DMS 273 treated with DMSO at 0.1 percent for 48 hours (cell line): Measurements from ENCODE around the gene DKKL1.
"Not testable (repeated sequence)": the region's sequence is repeated elsewhere in the genome, so short reads cannot be mapped to it uniquely, and the experiment has no call there.

ENCODE experiments used
- DNase-seq: peaks from one replicate; lab custom pipeline; 2025; lab: John Stamatoyannopoulos, UW

Gene DKKL1

DNA sequence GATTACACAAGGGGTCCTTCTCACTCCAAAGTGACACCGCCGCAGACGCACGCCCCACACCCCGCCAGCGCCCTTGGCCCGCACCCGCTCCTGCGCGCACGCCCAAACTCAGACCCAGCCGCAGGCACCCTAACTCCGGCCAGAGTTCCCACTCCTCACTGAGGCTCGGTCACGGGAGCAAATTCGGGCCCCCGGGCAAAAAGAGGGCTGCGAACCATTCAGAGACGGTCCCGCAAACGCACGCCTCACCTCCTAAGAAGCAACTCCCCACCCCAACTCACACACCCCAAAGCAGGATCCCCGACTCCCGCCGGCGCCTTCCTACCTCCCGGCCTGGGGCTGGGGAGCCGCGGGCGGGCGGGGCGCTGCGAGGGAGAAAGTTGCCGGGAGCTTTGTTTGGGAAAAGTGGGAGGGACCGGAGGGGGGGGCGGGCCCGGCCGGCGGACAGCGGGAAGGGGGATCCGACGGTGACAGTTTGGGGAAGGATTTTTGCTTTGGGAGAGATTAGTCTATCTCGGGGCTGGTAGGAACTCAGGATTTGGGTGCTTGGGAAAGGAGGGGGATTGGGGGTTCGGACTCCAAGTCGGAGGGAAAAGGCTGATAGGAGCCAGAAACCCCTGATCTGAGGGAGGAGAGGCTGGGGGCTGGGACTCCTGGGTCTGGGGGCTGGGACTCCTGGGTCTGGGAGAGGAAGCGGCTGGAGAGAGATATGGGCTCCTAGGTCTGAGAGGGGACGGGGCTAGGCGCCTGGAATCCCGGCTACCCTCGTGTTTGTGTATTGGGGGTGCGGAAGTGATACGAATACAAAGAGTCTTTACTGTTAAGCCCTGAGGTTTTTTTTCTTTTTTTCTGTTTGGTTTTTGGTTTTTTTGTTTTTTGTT, 1.4 kb upstream of the DKKL1 start, which contains the start of gene TEAD2:
Gene TEAD2, minus strand, starts transcription at position 369 of the 881 bp plus-strand sequence. CDS start 2,341 bp downstream, outside the sequence.
- DNase-seq = peak; percentile 39

DNA sequence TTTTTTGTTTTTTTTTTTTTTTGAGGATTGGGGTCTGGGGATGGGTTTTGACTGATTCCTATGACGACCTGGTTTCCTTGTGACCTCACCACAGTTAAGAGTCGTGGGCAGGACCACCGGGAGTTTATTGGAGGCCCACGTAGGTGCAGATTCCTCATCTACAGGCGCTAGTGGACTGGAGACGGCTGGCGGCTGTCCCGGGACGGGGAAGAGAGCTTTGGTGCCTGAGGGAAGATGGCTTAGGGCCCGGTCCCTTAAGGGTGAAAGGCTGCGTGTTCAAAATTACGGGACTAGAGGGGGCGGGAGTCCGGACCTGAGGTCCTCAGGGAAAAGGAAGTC, 779 bp upstream of the DKKL1 start:
- no peak for DNase-seq

DNA sequence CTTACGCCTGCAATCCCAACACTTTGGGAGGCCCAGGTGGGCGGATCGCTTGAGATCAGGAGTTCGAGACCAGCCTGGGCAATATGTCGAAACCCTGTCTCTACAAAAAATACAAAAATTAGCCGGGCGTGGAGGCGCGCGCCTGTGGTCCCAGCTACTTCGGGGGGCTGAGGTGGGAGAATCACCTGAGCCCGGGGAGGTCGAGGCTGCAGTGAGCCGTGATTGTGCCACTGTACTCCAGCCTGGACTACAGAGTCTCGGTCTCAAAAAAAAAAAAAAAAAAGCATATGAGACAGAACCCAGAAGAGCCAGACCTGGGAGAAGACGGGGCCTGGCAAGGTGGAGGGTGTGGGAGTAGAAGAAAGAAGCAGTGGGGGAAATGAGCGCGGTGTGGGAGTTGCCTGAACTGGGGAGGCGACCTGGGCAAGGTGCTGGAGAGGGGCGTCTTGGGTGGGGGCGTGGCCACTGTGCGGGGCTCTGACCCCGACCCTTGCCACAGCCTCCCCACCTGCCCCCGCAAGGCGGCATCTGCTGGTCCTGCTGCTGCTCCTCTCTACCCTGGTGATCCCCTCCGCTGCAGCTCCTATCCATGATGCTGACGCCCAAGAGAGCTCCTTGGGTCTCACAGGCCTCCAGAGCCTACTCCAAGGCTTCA, 533 bp downstream of the DKKL1 start:
- DNase-seq = no peak

DNA sequence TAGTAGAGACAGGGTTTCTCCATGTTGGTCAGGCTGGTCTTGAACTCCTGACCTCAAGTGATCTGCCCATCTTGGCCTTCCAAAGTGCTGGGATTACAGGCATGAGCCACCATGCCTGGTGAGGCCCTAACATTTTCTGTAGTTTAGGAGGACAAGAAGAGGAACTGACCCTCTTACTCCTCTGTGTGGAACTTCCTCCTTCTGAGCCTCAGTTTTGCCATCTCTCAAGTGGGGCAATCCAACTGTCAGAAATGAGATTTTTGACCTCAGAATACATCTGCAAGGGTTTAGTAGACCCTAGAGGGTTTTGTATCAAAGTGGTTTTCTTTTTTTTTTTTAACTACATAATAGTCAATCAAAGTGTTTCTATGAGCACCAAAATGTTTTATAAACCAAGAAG, 2.4 kb downstream of the DKKL1 start:
- no peak for DNase-seq

DNA sequence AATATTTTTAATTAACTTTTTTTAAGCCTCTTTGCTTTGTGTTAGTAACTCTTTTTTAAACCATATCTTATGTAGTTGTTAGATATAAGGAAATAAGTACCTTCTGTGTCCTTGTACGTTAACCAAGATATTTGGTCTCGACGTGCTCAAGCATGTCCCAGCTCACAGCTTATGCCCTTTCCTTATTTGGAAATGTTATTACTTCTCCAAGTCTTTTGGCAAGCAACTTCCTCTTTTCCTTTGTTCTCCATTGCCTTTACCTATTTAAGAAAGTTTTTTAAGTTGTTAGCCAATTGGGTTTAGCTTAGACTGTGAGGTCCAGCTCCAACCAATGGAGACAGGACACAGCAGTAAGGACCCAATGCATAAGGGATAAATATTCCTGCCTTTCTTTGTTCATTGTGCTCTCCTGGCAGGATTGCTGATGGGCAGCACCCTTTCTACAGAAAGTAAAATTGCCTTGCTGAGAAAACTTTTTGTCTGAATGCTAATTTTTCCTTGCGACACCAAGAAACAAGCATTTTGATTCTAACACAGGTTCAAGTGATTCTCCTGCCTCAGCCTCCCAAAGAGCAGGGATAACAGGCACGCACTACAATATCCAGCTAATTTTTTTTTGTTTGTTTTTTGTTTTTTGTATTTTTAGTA, 5.2 kb downstream of the DKKL1 start:
- no peak for DNase-seq

DNA sequence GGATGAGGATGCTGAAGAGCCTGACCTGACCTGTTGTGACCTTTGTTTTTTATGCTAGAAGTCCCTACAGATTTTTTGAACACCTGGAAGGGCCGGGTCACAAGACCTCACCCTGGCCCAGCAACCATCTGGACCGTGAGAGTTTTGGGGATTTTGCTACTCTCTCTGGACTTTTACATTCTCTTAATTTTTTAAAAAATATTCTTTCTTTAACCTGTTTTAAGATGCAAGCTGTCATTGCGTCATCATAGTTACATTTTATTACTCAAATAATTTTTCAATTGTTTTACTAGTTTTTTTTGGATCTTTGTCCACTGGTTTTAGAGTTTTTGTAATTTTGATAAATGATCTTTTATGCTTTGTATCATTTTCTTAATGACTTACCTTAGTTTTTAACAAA, 7.5 kb downstream of the DKKL1 start:
- no peak for DNase-seq

DNA sequence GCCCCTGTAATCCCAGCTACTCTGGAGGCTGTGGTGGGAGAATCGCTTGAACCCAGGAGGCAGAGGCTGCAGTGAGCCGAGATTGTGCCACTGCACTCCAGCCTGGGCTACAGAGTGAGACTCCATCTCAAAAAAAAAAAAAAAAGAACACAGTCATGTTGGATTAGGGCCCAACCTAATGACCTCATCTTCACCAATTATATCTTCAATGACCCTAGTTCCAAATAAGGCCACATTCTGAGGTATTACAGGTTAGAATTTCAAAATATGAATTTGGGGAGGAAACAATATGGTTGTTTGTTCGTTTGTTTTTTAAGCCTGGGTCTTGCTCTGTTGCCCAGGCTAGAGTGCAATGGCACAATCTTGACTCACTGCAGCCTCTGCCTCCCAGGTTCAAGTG, 9.5 kb downstream of the DKKL1 start:
- not testable (repeated sequence) for DNase-seq

DNA sequence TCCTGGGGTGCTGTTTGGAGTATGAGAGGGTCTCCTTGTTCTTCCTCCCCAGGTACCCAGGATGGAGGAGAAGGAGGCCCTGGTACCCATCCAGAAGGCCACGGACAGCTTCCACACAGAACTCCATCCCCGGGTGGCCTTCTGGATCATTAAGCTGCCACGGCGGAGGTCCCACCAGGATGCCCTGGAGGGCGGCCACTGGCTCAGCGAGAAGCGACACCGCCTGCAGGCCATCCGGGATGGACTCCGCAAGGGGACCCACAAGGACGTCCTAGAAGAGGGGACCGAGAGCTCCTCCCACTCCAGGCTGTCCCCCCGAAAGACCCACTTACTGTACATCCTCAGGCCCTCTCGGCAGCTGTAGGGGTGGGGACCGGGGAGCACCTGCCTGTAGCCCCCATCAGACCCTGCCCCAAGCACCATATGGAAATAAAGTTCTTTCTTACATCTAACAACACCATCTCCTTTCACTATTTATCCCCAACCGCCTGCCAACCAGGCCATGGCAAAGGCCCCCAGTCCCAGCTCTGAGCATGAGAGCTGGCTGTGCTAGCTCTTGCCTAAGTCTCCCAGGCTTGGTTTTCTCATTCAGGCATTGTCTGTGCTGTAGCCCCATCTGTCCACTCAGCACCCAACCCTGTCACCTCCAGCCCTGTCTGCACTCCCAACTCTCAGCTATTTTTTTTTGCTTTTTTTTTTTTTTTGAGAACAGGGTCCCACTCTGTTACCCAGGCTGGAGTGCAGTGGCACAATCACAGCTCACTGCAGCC, 11.2 kb downstream of the DKKL1 start:
- no peak for DNase-seq

DNA sequence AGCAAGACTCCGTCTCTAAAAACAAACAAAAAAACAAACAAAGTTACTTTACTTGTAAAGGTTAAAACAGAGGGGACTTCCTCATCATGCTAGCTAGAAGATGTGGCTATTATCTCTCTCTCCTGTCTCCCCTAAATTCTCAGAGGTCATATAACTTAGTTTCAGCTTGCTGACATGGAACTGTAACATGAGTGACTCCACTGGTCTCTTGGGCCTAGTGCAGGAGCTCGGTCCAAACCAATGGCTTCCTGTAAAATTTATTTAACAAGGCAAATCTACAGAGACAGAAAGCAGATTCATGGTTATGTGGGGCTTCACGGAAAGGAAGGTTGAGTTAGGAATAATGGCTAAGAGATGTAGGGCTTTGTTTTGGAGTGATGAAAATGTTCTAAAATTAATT, 14.8 kb downstream of the DKKL1 start:
- no peak for DNase-seq

DNA sequence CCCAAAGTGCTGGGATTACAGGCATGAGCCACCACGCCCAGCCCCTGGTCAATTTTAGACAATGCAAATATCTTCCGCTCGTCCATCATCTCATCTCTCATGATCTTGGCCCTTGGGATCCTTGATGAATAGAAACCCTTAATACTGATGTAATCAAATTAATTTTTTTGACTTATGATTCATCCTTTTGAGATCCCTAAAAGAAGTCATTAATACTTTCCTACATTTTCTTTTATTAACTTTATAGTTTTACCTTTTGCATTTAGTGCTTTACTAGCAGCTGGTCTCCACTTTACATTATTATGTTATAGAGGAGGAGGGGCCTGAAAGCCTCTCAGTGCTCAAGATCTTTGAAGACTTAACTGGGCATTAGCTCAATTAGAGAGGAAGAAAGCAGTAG, 16.7 kb downstream of the DKKL1 start:
- no peak for DNase-seq

DNA sequence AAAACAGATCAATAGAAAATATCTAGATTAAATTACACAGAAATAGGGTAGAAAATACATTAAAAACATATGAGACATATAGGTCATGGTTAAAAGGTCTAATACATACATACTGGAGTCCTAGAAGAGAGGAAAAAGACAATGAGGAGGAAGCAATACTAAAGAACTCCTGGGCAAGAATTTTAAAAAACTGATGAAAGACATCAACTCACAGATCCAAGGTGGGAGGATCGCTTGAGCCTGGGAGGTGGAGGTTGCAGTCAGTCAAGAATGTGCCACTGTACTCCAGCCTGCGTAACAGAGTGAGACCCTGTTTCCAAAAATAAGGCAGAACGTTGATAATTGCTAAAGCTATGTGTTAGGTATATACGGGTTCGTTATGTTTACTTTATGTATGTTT, 19.0 kb downstream of the DKKL1 start:
- no peak for DNase-seq

DNA sequence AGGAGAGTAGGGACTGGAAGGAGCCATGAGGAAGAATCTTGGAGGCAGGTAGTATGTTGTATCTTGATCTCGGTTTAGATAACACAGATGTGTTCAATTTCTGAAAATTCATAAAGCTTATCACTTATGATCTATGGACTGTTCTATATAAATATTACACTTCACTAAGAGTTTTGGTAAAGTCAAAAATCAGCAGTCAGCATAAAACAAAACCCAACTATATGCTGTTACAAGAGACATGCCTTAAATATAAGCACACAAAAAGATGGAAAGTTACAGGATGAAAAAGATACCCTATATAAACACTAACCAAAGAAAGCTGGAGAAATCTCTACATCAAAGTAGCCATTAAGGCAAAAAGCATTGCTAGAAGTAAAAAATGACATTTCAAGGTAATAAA, 19.9 kb downstream of the DKKL1 start:
- DNase-seq = no peak

DNA sequence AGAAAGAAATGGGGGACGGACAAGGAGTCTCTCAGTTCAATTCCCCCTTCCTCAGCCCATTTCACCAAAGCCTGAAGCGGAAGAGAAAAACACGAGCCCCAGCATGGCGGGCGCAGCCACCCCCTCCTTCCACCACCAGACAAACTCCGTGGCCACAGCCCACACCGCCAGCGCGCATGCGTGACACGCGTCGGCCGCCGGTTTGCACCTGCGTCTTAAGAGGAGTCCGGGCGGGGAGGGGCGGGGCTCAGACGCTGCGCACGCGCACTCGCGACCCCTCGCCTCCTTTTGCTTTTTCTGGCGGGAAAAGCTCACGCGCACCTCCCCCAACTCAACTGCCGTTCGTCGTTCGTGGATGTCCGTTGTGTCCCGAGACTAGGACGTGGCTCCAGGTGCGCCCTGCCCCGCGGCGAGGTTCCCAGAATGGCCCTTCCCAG, 24.3 kb downstream of the DKKL1 start, which contains the start of gene KASH5:
Gene KASH5, plus strand, starts transcription at position 314 of the 437 bp plus-strand sequence. CDS start 2,635 bp downstream, outside the sequence.
- no peak for DNase-seq

DNA sequence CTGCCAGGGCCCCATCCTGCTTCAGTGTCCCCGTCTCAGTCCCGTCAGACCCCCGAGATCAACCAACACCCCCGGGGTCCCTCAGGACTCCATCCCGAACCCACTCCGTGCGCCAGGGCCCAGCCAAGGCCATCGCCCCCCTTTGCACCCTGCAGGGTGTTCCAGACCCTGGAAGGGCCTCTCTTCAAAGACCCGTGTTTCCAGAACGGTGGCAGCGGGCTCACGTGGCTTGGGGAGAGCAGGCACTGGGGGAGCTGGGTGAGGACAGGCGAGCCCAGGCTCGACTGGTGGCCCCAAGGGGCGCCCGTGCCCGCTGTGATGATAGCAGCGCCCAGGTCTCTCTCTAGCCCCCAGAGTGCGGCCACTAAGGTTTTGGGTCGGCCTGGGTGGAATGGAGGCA, 25.7 kb downstream of the DKKL1 start:
- no peak for DNase-seq

DNA sequence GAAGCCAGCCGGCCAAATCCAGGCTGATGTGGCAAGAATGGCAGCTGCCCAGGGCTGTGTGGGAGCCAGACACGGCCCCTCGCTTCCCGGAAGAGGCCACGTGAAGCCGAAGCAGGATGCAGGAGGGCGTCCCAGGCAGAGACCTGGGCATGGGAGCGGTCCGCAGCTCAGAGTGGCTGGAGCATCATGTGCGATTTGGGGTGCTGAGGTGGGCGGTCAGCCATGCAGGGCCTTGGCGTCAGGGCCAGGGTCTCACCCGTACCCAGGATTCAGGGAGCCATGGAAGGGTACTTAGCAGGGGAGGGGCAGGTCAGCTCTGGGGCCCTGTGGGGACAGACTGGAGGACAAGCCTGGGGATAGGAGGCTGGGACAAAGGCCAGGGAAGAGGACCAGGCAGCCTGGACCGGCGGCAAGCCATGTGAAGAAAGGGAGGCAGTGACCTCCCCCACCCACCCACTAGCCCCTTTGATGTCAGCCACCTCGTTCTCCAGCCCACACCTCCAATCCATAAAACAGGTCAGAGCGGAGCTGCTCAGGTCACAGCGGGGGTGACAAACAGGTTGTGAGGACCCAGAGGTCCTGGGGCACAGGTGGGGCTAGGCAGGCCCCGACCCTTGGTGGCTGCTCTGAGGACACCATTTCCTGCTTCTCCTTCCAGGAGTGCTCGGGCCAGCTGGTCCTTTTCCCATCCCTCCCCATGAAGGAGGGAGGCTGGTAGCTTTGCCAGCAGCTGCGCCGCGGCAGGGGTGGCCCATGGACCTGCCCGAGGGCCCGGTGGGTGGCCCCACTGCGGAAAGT, 26.7 kb downstream of the DKKL1 start:
- DNase-seq = no peak

DNA sequence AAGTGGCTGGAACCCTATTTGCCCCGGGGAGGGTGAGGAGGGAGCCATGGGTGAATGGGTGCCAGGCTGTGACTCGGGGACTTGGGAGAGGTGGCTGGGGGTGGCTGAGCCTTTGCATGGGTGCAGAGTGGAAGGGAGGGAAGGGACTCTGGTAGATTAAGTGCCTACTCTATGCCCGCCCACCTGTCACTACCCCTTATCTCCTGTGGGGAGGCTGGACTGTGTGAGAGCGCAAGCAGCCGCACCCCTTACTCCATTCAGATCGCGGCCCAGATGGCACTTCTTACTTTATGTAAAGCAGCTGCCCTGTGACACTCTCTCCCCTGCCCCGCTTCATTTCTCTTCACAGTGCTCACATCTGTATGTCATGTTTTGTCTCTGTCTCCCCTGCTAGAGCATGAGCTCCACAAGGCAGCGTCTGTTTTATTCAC, 27.3 kb downstream of the DKKL1 start:
- no peak for DNase-seq

DNA sequence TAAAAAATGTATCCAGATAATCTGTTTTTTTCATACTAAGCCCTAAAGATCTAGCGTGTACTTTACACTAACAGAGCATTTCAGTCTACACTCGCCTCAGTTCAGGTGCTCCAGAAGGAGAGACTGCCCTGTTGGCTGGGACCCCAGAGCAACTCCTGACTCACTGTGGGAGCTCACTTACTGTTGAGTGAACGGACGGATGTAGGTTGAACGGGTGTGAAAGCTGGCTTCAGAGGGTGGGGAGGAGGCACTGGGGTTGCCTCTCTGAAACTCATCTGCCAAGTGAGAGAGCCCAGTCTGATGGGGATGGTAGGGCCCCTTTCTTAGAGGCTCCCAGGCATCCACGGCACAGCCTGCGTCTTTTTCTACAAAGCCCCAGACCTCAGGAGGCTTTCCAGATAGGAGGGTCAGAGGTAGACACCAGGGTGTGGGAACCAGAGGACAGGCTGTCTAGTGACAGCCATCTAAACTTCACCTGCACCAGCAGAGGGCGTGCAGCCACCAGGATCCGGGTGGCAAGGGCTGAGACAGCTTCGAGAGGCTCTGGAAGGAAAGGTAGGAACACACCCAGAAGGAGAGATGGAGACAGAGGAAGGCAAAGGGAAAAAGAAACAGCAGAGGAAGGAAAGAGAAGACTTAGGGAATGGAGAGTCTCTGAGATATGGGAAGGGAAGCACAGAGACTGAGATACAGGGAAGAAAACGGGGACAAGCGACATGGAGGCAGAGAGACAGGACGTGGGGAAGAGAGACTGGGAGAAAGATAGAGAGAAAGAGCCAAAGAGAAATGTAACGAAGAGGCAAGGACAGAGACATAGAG, 28.1 kb downstream of the DKKL1 start:
- DNase-seq = peak; percentile 64

DNA sequence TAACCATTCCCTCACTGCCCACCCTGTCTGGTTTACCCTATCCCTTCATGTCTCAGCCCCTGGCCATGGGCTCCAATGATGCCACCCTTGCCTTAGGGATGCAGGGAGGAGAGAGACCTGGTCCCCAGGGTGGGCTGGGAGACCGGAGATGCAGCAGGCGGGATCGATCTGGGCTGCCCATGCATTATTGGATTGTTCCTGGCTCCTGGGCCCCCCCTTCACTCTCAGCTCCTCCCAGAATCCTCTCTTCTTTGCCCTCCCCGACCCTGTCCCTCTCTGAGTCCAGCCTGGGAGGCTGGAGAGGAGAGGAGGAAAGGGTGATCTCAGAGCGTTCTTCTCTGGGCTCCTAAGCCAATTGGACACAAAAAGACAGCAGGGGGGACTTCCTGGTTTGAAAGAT, 30.2 kb downstream of the DKKL1 start:
- DNase-seq = no peak

DNA sequence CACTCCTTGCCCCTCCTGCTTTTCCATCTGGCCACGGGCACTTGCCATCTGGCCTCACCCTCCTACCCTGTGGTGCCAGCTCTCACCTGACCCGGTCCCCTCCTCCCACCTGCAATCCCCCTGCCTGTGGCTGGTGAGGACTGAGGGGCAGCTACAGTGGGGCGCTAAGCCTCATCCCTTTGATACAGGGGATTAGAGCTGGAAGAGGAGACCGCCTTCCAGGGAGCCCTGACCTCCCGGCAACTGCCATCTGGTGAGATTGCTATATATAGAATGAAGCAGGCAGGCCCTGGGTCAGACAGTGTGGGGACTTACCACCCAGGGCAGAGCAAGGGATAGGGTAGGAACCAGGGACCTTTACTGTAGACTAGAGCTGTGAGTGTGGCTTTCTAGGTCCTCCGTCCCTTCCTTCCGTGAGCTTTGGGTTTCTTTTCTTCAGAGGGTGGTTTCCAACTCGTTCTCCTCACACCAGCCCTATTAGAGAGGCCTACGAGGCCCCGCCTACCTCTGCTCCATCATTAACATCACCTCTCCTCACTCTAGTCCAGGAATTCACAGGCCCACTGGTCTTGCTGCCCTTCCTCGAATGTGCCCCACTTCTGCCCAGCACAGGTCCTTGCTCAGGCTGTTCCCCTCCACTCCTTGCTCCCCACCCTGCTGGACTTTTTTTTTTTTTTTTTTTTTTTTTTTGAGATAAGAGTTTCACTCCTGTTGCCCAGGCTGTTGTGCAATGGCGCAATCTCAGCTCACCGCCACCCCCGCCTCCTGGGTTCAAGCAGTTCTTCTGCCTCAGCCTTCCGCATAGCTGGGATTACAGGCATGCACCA, 32.1 kb downstream of the DKKL1 start:
- DNase-seq = peak; percentile 64
